GM19467 (cell line): ENCODE results near the gene GPR3.
"Not testable (repeated sequence)": the region's sequence is repeated elsewhere in the genome, so short reads cannot be mapped to it uniquely, and the experiment has no call there.

Source experiments
- ATAC-seq: cut with Tn5 transposase; IDR thresholded peaks from one replicate; pipeline ENCODE4 v1.9.1; 2021; ENCODE audit warnings: mild to moderate bottlenecking, moderate library complexity; ENCODE audit not compliant: unreplicated experiment

GPR3 gene

DNA sequence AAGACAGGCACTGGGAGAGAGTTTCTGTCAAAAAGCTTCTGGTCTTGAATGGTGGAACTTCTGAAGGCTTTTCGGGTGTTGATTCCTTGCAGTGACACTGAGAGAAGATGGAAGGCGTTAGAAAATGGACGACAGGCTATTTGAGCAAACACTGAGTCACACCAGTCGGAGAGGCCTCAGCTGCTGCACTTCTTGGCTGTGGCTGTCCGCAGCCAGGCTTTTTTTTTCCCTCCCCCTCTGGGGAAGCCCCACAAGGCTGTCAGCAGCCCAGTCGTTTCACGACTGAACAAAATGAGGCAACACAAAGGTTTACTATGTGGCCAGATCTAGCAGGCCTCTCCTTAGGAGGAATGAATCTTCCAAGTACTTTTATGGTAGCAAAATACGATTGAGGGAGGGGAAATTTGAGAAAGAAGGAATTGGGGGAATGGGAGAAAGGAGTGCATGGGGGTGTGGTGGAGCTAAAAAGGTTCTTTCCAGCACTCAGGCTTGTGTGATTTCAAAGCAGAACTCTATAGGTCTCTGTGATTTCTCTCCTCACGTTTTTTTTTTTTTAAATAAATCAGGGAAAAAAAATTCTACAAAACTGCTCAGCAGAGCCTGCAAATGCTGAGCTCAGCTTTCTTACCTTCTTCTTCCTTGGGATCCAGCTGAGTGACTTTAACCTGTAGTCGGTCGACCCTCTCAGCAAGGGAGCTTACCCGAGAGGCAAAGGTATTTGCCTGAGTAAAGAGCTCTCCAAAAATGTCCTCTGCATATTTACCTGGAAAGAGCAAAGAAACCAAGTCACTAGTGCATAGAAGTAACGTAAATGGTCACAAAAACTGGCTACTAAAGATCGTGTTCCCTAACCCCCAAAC lies 26.1 kb downstream of the GPR3 start:
- ATAC-seq = peak; percentile 54

GRCh38 chr1:27423709-27424108 lies 31.3 kb downstream of the GPR3 start:
- no peak for ATAC-seq

DNA sequence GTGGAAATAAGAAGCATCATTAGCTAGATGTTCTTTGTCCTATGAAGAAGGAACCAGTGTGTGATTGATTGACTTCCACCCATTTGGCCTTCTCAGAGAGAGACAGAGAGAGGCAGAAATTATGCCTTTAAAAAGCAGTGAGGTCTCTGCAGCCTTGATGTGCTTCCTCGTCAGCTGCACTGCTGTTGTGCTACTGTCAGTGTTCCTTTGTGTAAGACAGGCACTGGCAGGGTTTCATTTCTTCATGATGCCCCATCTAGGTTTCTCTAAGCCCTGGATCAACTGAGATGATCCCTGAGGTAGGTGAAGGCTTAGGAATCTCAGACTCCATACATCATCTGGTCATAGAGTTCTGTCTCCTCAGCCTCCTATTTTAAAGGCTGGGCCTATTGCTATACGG lies 34.9 kb downstream of the GPR3 start:
- ATAC-seq = no peak

DNA sequence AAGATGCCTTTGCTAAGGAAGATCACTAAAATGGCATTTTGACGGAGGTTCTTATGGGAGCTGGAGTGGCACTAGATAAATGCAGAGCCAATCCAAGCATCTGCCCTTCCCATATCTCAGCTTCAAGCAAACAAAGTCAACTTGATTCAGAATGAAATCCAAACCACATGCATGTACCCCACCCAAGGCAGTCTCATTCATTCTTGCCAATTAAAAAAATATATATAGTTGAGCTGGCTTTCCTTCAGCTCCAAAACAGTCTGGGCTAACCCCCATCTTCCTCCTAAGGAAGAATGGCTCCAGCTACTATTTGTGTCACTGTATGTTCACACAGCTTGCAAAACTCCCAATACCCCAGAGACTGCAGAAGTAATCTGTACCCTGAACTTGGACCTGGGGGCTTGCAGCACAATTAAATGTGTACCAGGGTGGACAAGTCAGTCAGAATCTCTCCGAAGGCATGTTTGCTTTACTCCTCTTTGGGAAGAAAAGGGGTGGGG lies 35.4 kb downstream of the GPR3 start:
- no peak for ATAC-seq

GRCh38 chr1:27428316-27429028 lies 36.0 kb downstream of the GPR3 start:
- no peak for ATAC-seq

GRCh38 chr1:27429029-27429425 lies 36.6 kb downstream of the GPR3 start:
- no peak for ATAC-seq

DNA sequence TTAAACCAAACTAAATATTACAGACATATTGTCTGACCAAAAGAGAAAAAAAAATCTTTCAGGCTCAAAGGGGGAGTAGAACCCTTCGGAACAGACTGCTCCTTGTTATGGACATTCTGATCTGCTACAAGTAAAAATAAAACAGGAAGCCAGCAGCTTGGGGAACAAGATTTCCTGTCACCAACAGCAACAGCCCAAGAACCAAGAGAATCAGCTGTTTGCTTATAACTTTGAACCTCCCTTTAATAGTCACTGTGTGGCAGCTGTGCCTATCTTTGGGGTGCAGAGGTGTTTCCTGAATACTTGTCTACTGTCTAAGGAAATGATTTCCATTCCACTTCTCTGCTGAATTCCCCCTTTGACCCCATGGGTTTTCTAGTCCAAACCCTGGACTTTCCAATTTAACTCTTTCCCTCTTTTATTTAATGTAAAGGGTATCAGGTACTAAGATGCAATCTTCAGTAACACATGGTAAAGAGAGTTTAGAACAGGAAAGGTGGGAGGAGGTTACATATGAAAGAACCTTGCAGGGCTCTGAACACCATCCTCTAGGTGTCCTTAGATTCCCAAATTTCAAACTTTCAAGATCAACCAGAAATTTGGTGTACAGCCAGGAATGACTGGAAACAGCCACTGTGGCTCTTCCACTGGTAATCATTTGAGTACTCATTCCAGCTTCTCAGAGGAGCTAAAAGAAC lies 38.6 kb downstream of the GPR3 start:
- no peak for ATAC-seq

GRCh38 chr1:27431601-27431940 lies 39.1 kb downstream of the GPR3 start:
- no peak for ATAC-seq

GRCh38 chr1:27432725-27433124 lies 40.3 kb downstream of the GPR3 start:
- not testable (repeated sequence) for ATAC-seq

DNA sequence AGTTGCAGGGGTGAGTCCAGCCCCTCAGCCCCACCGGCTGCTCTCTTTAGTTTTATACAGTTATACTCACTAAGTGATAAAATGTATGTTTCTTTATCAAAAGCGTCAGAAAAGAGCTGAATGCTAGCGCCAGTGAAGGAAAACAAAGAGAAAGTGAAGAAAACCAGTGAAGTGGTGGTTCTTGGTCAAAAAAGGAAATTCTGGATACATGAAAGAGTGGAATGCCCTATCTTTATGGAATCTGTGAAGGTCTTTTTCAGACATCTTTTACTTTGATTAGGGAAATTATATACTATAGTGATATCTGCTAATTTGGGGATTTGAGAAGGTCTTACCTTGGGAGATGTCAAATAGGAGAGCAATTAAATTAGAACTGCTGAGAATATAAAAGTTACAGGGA lies 41.3 kb downstream of the GPR3 start:
- no peak for ATAC-seq

DNA sequence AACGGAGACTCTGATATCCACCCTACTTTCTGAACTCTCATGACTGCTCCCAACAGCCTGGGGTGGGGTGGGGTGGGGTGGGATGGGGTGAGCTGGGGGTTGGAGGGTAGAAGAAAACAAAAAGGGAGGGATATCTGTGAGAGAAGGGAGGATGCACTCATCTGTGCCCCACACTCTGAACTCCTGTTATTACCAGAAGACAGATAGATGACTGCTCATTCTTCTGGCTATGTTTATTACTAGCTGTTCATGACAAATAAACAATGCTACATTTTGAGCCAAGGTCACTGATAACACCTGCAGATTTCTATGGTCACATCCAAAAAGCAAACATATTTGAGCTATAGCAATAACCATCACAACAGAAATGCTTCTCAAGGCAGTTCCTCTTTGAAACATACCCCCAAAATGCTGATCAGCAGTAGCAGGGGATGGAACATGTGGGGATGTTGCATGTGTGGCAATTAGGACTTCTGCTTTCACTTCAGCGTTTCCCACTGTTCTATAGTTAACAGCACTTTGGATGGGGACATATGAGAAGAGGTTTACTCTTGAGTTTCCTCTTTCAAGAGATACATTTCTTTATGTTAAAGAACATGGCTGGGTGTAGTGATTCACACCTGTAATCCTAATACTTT lies 43.3 kb downstream of the GPR3 start:
- ATAC-seq = no peak

- no peak for ATAC-seq
These were observed 44.1 kb downstream of the GPR3 start for GRCh38 chr1:27436204-27437159.

GRCh38 chr1:27438621-27439061 lies 46.2 kb downstream of the GPR3 start:
- no peak for ATAC-seq

DNA sequence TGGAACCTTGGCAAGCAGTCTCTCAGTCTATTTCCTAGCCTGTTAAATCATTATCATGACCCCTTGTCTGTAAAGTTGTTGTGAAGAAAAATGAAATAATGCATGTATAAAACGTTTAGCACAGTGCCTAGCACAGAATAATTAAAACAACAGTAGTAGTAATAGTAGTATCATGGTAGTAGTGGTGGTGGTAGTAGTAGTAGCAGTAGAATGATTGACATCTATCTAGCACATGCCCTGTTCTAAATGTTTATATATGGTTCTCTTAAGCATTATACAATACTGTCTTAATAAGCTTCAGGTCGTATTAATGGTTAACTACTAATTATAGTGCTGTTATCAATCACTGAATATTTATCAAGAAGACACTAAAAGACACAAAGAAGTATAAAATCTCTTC lies 46.7 kb downstream of the GPR3 start:
- no peak for ATAC-seq

DNA sequence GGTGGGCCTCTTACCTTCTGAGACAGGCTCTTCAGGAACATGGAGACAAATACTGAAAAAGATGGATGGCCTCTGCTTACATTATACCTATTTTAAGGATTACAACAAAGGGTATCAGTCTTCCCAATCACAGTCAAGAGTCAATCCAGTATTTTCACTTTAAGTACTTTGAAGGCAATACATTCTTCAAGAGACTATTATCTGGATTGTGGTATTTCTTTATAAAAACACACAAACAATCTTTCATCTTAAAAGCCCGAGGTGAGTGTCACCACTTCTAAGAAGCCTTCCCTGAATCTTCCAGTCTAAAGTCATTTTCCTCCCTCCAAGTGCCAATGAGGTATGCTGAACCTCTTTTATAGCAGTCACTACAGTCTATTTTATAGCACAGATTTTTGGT lies 52.2 kb downstream of the GPR3 start:
- no peak for ATAC-seq
